HG03460 (cell line): ENCODE data around the gene MFSD6L.
A peak's percentile ranks its signal among the peaks of the same experiment; 100 is the strongest.
"Not testable (repeated sequence)": the region's sequence is repeated elsewhere in the genome, so short reads cannot be mapped to it uniquely, and the experiment has no call there.

Experiments used
- ATAC-seq: cut with Tn5 transposase; IDR thresholded peaks from one replicate; pipeline ENCODE4 v1.9.1; 2021; ENCODE audit not compliant: unreplicated experiment

Gene MFSD6L

GRCh38 chr17:8826808-8827435, 27.8 kb upstream of the MFSD6L start:
- ATAC-seq, result no peak

GRCh38 chr17:8825802-8826201, 26.6 kb upstream of the MFSD6L start:
- no peak for ATAC-seq

GRCh38 chr17:8823279-8823678, 24.1 kb upstream of the MFSD6L start:
- ATAC-seq, result no peak

GRCh38 chr17:8822401-8823035, 23.4 kb upstream of the MFSD6L start:
- no peak for ATAC-seq

GRCh38 chr17:8821446-8822105, 22.4 kb upstream of the MFSD6L start:
- ATAC-seq, result no peak

DNA sequence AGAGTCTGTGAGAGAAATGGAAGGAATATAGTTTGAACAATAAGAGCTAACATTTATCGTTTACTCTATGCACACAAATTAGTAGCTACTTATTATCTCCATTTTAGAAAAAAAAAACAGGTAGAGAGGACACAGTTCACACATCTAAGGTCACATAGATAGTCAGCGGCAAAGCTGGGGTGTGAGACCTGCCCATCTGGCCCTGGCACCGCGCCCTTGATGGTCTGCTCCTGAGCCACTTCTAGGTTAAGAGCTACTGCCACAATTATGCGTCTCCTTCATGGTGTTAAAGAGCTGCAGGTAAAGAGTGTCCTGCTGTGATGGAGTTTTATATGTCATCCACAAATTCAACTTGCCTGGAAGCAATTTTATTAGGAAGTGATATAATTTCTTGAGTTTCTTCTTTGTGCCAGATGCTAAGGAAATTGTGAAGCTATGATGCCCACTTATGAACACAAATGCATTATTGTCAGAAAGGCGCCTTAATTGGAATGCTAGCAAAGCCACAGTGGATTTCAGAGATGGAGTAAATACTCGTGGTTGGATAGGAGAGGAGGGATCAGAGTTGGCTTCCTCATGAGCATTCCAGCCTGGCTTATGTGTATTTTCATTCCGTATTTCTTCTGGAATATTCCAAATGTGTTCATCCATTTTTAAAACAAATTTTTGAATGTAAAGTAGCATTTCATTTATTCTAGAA, 21.3 kb upstream of the MFSD6L start:
- no peak for ATAC-seq

DNA sequence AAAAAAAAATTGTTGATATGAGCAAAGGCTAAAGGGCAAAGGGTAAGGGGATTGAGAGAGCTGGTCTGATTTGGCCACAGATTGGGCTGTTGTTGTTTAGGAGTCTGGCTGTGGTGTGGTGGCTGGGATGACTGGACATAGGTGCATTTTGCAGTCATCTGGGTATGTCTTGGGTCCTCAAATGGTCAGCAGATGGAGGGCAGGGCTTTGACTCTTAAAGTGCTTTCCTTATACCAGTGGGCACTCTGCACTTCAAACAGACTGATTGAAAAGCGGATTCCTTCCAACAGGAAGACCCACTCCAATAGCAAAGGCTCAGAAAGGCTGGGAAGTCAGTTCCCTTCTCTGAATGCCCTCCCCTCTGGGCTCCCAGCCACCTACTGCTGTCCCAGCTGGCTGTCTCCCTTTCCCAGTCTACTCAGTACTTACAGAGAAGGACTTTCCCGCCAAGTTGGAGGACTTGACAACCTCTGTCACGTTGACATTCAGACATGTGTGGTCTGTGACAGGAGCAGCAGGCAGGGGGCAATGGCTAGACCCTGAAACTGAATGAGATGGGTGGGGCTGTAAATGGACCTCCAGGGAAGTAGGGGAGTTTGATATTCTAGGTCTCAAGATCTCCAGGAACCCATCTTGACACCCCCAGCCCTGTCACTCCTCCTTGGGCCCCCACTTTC, 19.6 kb upstream of the MFSD6L start:
- no peak for ATAC-seq

DNA sequence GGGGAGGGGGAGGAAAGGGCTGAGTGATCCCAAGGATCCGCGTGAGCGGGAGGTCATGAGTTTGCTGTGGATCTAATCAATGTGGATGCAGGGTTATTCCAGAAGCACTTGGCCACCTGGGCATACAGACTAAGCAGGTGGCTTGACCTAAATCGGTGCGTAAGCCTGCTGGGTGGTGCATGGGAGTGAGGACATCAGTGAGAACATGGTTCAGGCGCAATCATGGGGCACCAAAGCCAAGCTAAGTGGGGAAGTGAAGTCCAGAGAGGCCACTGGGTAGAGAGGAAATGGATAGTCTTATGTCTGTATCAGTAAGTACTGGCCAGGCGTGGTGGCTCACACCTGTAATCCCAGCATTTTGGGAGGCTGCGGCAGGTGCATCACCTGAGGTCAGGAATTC, 18.9 kb upstream of the MFSD6L start:
- no peak for ATAC-seq

GRCh38 chr17:8806926-8807550, 7.9 kb upstream of the MFSD6L start:
- peak; percentile 78 for ATAC-seq

- ATAC-seq, result peak; percentile 28
Measured at GRCh38 chr17:8806253-8806925, 7.2 kb upstream of the MFSD6L start.

GRCh38 chr17:8805396-8805795, 6.2 kb upstream of the MFSD6L start:
- not testable (repeated sequence) for ATAC-seq

GRCh38 chr17:8803531-8804420, 4.6 kb upstream of the MFSD6L start:
- no peak for ATAC-seq

- no peak for ATAC-seq
Measured at GRCh38 chr17:8801135-8801840, 2.1 kb upstream of the MFSD6L start.

GRCh38 chr17:8800656-8801055, 1.5 kb upstream of the MFSD6L start:
- ATAC-seq, result no peak

DNA sequence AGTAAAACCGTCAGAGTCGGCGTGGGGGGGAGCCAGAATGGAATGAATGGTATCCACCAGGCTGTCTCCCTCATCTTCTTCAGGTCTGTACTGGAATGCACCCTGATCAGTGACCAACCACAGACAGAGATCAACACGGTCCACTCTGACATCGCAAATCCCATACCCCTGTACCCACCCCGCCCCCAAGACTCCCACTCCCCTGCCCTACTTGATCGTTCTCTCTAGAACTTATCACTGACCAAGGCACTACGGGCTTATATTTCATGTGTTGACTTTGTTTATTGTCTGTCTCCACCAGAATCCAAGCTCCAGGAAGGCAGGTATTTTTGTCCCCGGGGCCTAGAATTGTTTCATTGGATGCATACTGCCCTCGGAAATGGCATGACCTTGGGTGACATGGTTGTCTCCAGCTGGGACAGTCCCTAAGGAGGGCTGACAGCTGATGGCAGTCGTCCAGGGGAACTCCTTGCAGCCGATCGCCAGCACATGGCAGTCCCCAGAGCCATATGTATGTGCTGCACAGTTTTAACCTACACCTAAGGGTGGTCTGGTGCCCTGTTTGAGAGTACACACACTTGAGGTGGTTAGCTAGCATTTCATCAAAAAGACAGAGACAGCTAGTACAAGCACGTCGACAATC, 526 bp upstream of the MFSD6L start:
- no peak for ATAC-seq

GRCh38 chr17:8798176-8798845, 854 bp downstream of the MFSD6L start:
- no peak for ATAC-seq

GRCh38 chr17:8797621-8798175, 1.5 kb downstream of the MFSD6L start:
- ATAC-seq, result no peak
